HG03039 (cell line): ENCODE measurements around the gene MEF2D.
A peak's percentile ranks its signal among the peaks of the same experiment; 100 is the strongest.

Source experiments
- ATAC-seq: cut with Tn5 transposase; IDR thresholded peaks from one replicate; pipeline ENCODE4 v1.9.1; 2021; ENCODE audit warnings: mild to moderate bottlenecking, moderate library complexity; ENCODE audit not compliant: unreplicated experiment

The MEF2D gene

GRCh38 chr1:156430866-156431265, 69.7 kb downstream of the MEF2D start:
- ATAC-seq, result no peak

- no peak for ATAC-seq
Measured at GRCh38 chr1:156430303-156430702, 70.3 kb downstream of the MEF2D start.

GRCh38 chr1:156429313-156430060, 71.1 kb downstream of the MEF2D start:
- ATAC-seq, result no peak

GRCh38 chr1:156428746-156429288, 71.8 kb downstream of the MEF2D start:
- ATAC-seq, result no peak

GRCh38 chr1:156427957-156428356, 72.6 kb downstream of the MEF2D start:
- no peak for ATAC-seq

- no peak for ATAC-seq
Measured at GRCh38 chr1:156425943-156426342, 74.6 kb downstream of the MEF2D start.

GRCh38 chr1:156424806-156425432, 75.7 kb downstream of the MEF2D start:
- ATAC-seq, result no peak

GRCh38 chr1:156423422-156424352, 76.9 kb downstream of the MEF2D start:
- ATAC-seq, result no peak

- no peak for ATAC-seq
Measured at GRCh38 chr1:156422602-156423091, 77.9 kb downstream of the MEF2D start.

GRCh38 chr1:156421939-156422601, 78.5 kb downstream of the MEF2D start:
- ATAC-seq, result no peak

- peak; percentile 69 for ATAC-seq
Measured at GRCh38 chr1:156421062-156421938, 79.3 kb downstream of the MEF2D start.

GRCh38 chr1:156420205-156421061, 80.1 kb downstream of the MEF2D start:
- ATAC-seq, result no peak

- ATAC-seq, result no peak
Measured at GRCh38 chr1:156419854-156420204, 80.7 kb downstream of the MEF2D start.

- no peak for ATAC-seq
Measured at GRCh38 chr1:156418416-156419070, 82.0 kb downstream of the MEF2D start.

- ATAC-seq, result no peak
Measured at GRCh38 chr1:156417401-156418020, 83.1 kb downstream of the MEF2D start.

- ATAC-seq, result no peak
Measured at GRCh38 chr1:156416993-156417392, 83.6 kb downstream of the MEF2D start.

- ATAC-seq, result no peak
Measured at GRCh38 chr1:156414461-156415064, 86.0 kb downstream of the MEF2D start.
